ENCODE data around the gene LRRC19.

GRCh38 chr9:27054125-27054524 is 48.7 kb upstream of the LRRC19 start:
- TF ChIP-seq, protein P1, sequence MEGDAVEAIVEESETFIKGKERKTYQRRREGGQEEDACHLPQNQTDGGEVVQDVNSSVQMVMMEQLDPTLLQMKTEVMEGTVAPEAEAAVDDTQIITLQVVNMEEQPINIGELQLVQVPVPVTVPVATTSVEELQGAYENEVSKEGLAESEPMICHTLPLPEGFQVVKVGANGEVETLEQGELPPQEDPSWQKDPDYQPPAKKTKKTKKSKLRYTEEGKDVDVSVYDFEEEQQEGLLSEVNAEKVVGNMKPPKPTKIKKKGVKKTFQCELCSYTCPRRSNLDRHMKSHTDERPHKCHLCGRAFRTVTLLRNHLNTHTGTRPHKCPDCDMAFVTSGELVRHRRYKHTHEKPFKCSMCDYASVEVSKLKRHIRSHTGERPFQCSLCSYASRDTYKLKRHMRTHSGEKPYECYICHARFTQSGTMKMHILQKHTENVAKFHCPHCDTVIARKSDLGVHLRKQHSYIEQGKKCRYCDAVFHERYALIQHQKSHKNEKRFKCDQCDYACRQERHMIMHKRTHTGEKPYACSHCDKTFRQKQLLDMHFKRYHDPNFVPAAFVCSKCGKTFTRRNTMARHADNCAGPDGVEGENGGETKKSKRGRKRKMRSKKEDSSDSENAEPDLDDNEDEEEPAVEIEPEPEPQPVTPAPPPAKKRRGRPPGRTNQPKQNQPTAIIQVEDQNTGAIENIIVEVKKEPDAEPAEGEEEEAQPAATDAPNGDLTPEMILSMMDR (IDR thresholded peaks at IDR 0.05; ENCODE audit: borderline replicate concordance, extremely low read depth, low read length, poor library complexity, severe bottlenecking): no peak
- TF ChIP-seq EZH2 (IDR thresholded peaks at IDR 0.05; ENCODE audit: borderline replicate concordance, low read depth, low read length, severe bottlenecking): no peak

Measured in DND-41 (cell line).